Upper lobe of right lung (tissue), 1 donor: Measurements from ENCODE around the gene ZMPSTE24. TPM values are rescaled to one million over a fixed set of nuclear protein-coding genes. Genes with fewer than 3 reads are reported as not detected.

ENCODE experiments used
- total RNA-seq: library from RNA; stranded (reverse); fragmentation: NEBNext Ultra II Directional; extraction: Animal tissue kit (Norgen Biotek cat#: 25700); gene quantifications from one replicate; pipeline ENCODE4 v1.2.1, GENCODE V29; 2021
- donor health status: DM: no; HTN: yes; CAD: no; lungs with severe emphysema.

The ZMPSTE24 gene
- total RNA-seq, 1 donor from 2014 or later: 39.9 TPM

Other genes with a start within 250 kb of the ZMPSTE24 start
- 373 TPM for gene CAP1, start 217.5 kb upstream of the ZMPSTE24 start, total RNA-seq
- 166 TPM for gene PPT1, start 161.0 kb upstream of the ZMPSTE24 start, total RNA-seq
- gene RLF, start 96.8 kb upstream of the ZMPSTE24 start, total RNA-seq: 13.4 TPM
- gene TMCO2, start 10.3 kb upstream of the ZMPSTE24 start, total RNA-seq: not detected
- 3.8 TPM for gene COL9A2, start 59.0 kb downstream of the ZMPSTE24 start, total RNA-seq
- gene SMAP2, start 115.5 kb downstream of the ZMPSTE24 start, total RNA-seq: 55.3 TPM
- gene ZFP69B, start 192.2 kb downstream of the ZMPSTE24 start, total RNA-seq: 1.3 TPM
- gene ZFP69, start 219.1 kb downstream of the ZMPSTE24 start, total RNA-seq: 2.8 TPM